Measurements from ENCODE around the gene SETD3.

GRCh38 chr14:99441918-99442317 lies 38.7 kb downstream of the SETD3 start:
- TF ChIP-seq TAF1 (IDR thresholded peaks at IDR 0.05; ENCODE audit: low read depth) (no peak), MAX (IDR thresholded peaks at IDR 0.05) (no peak), EGR1 (IDR thresholded peaks at IDR 0.05) (no peak), EP300 (IDR thresholded peaks at IDR 0.05; ENCODE audit: borderline replicate concordance) (no peak), RAD21 (IDR thresholded peaks at IDR 0.05; ENCODE audit: low read depth) (no peak), TEAD4 (IDR thresholded peaks at IDR 0.05) (no peak), NFIC (IDR thresholded peaks at IDR 0.05) (no peak), ZBTB7A (IDR thresholded peaks at IDR 0.05; ENCODE audit: low read depth) (no peak), REST (IDR thresholded peaks at IDR 0.05; ENCODE audit: low read depth) (no peak)

Measured in Ishikawa (cell line).